ENCODE results near the gene FAM187B.

GRCh38 chr19:35264268-35265125 is 36.0 kb upstream of the FAM187B start:
- TF ChIP-seq JUND (IDR thresholded peaks at IDR 0.05) (no peak), CTCF (IDR thresholded peaks at IDR 0.05; ENCODE audit: low read depth, low read length, missing input control) (no peak), RAD21 (IDR thresholded peaks at IDR 0.05) (no peak), REST (IDR thresholded peaks at IDR 0.05) (no peak), ZBTB33 (IDR thresholded peaks at IDR 0.05) (no peak), FOXA1 (IDR thresholded peaks at IDR 0.05) (no peak), TAF1 (conservative IDR thresholded peaks at IDR 0.05) (no peak), EGR1 (IDR thresholded peaks at IDR 0.05; ENCODE audit: low read depth in 2 of 2) (no peak), YY1 (IDR thresholded peaks at IDR 0.05) (no peak), ATF3 (IDR thresholded peaks at IDR 0.05) (no peak)

All from liver (tissue), 3 donors.